CD4-positive, alpha-beta T cell treated with Interleukin-1 beta for 1 hour (primary cell): ENCODE data around the gene CCDC14.
"Not testable (repeated sequence)": the region's sequence is repeated elsewhere in the genome, so short reads cannot be mapped to it uniquely, and the experiment has no call there.

Source experiments
- DNase-seq, 2 donors: peaks; one replicate each; pipeline ENCODE4 v3.0.0-alpha.2; 2020 to 2022

Gene CCDC14

DNA sequence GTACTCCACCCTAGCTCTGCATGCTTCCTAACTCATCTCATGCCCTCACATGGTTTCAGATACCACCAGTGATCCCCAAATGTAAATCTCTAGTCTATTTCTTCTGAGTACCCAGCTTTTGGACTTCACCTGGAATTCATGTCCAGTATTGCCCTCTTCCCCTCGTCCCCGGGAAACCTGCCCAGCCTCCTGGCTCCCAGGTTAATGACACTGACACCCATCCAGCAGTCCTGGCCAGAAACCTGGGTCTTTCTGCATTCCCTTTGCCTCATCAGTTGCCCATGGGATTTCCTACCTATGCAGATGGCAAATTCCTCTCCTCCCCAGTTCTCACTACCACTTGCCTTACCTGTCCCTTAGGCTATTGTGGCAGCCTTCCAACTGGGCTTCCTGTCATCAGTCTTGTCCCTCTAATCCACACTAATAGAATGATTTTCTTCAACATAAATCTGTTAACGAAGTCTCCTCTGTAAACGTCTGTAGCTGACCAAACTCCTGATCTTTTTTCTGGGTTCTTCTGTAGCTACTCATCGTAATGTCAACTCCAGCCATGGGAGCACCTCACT lies 61.6 kb downstream of the CCDC14 start:
- no peak for DNase-seq

DNA sequence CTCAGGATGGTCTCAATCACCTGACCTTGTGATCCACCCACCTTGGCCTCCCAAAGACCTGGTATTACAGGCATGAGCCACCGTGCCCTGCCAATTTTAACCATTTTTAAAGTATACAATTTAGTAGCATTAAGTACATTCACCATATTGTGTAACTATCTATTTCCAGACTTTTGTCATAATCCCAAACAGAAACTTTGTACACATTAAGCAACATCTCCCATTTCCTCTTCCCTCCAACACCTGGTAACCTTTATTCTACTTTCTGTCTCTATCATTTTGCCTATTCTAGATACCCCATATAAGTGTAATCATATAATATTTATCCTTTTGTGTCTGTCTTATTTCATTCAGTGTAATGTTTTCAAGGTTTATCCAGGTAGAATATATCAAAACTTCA lies 68.0 kb downstream of the CCDC14 start:
- no peak for DNase-seq

DNA sequence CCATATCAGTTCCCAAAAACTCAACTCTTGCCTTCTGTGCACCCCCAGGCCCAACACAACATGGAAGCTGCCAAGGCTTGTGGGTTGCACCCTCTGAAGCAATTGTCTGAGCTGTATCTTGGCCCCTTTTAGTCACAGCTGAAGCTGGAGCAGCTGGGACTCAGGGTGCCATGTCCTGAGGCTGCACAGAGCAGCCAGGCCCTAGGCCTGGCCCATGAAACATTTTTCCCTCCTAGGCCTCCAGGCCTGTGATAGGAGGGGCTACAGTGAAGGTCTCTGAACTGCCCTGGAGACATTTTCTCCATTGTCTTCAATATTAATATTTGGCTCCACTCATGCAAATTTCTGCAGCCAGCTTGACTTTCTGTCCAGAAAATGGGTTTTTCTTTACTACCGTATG lies 68.8 kb downstream of the CCDC14 start:
- DNase-seq = no peak

DNA sequence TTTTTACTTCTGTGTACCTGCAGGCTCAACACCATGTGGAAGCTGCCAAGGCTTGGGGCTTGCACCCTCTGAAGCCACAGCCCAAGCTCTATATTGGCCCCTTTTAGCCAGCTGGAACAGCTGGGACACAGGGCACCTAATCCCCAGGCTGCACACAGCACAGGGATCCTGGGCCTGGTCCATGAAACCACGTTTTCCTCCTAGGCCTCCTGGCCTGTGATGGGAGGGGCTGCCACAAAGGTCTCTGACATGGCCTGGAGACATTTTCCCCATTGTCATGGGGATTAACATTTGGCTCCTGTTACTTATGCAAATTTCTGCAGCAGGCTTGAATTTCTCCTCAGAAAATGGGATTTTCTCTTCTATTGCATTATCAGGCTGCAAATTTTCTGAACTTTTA lies 70.0 kb downstream of the CCDC14 start:
- not testable (repeated sequence) for DNase-seq

DNA sequence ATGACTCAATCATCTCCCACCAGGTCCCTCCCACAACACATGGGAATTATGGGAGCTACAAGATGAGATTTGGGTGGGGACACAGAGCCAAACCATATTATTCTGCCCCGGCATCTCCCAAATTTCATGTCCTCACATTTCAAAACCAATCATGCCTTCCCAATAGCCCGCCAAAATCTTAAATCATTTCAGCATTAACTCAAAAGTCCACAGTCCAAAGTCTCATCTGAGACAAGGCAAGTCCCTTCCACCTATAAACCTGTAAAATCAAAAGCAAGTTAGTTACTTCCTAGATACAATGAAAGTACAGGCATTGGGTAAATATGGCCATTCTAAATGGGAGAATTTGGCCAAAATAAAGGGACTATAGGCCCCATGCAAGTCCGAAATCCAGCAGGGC lies 70.9 kb downstream of the CCDC14 start:
- not testable (repeated sequence) for DNase-seq

DNA sequence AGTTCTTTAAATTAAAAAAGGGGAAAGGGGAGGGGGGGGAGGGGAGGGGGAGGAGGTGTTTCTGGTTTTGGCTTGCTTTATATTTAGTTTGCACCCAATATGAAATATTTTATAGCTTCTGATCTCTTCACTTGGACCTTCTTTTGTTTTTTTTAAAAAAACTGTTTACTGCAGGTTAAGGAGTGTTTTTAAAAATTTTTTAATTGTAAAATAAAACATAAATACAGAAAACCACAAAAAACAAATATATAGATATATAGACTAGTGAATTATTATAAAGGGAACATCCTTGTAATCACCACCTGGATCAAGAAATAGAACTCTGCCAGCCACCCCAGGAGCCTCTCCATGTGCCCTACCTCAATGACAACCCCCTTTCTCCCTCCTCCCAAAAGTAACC lies 76.0 kb downstream of the CCDC14 start:
- DNase-seq = no peak

DNA sequence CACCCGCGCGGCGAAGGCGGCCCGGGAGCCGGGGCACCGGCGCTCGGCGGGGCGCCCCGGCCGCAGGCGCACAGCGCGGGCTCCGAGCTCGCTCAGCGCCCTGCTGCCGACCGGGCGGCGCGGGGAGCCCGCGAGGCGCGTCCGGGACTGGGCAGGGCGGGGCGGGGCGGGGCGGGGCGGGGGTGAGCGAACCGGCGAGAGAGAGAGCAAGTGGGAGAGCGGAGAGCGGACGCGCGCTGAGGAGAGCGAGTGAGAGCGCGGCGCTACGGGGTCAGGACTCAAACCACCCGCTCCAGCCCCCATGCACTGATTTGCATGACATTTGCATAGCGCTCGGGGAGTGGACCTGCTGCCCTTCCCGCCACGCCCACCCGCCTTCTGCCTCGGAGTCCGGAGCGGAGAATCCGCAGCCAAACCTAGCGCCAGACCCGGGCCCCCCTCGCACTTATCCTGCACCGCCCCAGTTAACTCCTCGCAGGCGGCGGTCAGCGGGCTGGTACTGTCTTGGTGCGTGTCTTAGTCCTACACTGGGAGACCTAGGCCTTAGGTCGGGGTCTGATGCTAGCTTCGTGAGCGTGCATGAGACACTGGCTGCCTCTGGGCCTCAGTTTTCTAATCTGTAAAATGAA lies 76.7 kb downstream of the CCDC14 start, which contains the start of gene MYLK:
TSS of gene MYLK (minus strand) at position 130 of the 629 bp plus-strand sequence. CDS start 90,491 bp downstream, outside the sequence.
- DNase-seq = peak; percentile 10 to 45

DNA sequence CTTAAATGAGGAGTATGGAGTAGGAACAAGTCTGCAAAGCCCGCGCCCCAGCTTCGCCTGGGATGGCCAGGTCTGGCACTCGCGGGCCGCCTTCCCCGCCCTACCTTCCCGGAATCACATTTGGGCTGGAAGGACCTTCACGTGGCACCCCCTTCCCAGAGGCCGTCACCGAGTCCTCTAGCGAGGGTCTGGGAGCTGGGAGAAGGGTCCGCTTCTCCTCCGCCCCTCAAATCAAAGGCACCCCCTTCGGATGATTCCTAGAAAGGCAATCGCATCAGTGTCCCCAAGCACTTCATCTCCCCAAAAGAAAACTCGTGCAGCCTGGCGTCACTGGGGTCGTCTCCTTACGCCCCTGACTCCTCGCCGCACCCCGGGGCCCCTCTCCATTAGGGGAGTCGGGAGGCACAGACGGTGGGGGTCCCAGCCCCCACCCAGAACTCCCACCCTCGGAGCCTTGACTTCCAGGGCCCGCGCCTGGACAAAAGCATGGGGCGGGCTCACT lies 77.3 kb downstream of the CCDC14 start:
- no peak for DNase-seq

DNA sequence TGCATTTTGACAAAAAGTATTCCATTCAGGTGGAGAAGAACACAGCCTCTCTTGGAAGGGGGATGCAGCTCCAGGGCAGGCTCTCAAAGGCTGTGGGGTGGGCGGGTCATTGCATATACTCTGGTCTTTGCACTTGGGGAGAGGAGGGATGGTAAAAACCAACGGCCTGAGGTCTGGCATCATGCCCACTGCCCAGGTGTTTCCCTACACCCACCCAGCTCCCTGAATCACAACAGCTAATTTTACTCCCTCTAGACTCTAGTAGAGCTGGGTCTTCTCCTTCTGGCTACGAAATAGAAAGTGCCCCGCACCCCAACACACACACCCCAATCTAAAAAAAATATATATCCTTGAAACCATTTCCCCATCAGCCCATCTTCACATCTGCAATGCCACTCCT lies 77.9 kb downstream of the CCDC14 start:
- DNase-seq = no peak

DNA sequence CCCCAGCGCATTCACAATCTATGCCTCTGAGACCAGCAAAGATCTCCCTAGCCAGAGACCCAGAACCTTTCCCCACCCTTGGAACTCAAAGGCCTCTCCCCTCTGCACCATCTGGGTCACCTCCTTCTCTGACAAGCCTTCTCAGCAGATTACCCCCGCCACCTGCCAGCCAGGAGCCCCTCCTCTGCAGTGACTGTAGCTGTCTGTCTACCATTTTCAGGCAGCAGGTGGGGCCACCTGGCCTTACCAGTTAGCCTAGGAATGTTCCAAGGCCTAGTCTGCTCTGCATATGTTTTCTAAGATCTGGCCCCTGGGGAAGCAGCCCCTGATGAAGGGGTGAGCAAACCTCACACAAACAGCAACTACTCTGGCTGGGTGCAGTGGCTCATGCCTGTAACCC lies 79.3 kb downstream of the CCDC14 start:
- DNase-seq = no peak

DNA sequence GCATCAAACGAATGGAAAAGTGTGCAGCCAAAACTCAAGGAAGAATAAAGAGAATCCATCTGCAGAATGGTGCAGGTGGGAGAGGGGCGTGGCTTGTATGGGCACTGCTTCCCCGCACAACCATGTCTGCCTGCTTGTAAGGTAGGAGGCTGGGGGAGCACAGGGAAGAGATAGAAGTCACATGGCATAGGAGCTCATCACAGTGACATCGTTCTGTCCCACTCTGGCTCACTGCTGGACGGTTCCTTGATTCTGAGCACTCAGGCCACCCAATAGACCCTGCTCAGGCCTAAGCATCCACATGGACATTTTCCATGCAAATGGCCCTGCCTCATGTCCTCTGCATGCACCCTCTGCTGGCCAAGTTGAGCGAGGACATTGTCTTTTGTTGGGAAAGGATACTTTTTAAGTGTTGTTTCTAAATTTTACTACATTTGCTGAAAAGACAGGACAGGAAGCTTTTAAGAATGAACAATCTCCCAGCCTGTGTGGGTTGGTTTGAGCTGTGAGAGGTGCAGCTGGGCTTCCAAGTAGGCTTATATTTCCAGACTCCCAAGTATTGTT lies 79.9 kb downstream of the CCDC14 start:
- DNase-seq = no peak

DNA sequence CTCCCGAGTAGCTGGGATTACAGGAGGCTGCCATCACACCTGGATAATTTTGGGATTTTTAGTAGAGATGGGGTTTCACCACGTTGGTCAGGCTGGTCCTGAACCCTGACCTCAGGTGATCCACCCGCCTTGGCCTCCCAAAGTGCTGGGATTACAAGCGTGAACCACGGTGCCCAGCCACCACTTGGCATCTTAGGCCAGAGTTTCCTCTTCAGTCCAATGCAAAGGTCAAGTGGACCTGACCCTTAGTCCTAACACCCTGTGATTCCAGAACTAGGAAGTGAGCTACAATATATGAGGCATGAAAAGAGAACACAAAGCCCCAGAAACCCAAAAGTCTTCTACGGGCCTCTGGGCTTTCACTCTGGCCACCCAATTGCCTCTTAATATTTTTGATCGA lies 82.2 kb downstream of the CCDC14 start:
- no peak for DNase-seq

DNA sequence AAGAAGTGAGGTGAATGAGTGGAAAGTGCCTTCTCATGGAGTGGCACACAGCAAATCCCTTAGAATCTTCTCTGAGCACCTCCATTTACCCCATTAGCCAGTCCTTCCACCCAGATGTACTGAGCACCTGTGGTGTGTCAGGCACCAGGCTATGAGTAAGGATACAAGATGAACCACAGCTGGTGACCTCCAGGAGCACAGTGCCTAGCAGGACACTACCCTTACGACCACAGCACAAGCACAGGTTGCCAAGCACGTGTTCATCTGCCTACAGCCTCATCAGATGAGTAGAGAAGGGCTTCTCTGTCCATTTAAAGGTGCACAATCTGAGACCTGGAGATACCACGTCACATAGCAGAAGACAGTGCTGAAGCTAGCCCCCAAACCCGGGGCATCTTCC lies 83.1 kb downstream of the CCDC14 start:
- no peak for DNase-seq

DNA sequence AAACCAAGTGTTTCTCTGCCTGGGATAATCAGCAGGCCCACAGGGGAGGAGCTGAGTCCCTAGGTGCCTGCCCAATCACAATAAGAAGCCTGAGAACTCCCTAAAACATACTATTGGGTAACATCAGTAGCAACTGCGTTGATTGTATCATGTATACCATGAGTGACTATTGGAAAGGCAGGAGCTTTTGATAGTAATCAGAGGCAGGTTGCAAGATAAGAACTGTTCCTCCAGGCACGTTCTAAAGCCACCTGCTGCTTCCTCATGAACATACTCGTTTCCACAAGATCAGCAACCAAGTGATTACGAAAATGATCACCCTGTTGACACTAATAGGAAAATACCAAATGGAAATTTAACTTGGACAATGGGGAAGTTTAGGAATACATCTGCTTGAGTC lies 83.6 kb downstream of the CCDC14 start:
- DNase-seq = no peak

DNA sequence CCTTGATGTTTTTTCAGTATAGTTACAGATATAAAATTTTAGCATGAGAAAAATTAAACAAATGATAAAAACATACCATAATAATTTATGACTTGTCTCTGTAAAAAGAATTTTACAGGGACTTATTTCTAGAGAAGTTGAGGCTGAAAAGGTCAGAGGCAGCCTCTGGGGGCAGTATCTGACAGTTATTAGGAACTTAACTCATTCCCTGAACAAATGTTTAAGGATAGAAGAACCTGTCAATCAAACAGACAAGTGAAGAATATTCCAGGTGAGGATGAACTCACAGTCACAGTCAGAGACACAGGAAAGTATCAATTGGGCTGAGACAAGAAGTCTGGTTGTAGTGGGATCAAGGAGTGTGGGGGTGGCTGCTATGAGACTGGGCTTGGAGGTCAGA lies 84.2 kb downstream of the CCDC14 start:
- DNase-seq = no peak

DNA sequence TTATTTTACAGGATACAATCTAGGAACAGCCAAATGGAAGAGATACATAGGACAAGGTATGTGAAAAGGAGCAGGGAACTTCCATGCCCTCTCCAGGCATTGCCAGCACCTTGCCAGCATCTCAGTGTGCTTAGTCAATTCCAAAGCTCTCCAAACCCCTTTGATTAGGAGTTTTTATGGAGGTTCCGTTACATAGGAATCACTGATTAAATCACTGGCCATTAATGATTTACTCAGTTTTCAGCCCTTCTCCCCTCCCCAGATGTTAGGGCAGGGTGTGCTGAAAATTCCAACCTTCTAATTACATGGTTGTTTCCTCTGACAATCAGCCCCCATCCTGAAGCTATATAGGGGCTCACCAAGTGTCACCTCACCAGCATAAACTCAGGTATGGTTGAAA lies 88.4 kb downstream of the CCDC14 start:
- no peak for DNase-seq

DNA sequence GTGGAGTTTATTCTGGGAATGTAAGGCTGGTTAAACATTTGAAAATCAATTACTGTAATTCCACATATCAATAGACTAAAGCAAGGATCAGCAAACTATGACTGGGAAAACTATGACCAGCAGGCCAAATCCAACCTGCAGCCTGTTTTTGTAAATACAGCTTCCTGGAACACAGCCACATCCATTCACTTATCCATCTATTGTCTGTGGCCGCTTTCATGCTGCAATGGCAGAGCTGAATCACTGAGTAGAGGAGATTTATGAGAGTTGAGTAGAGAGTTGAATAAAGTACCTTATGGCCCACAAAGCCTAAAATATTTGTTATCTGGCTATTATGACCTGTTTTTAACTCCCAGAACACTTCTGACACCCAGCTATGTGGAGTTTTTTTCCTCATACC lies 89.1 kb downstream of the CCDC14 start:
- DNase-seq = no peak

DNA sequence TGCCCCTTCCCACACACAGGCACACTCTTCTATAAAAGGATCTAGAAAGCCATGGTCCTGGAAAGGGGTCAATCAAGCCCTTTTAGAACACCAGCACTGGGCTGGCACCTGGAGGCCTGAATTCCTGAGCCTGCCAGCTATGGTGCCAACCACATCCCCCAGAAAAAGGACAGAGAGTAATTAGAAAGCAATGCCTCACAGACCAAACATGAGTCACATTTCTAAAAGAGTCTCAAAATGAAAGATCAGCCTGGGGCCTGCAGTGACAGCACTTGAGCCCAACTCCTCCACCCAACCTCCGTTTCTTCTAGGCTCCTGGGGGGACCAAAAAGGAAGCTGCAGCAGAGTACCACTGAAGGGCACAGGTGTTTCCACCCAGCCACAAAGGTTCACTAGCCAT lies 91.0 kb downstream of the CCDC14 start:
- no peak for DNase-seq

DNA sequence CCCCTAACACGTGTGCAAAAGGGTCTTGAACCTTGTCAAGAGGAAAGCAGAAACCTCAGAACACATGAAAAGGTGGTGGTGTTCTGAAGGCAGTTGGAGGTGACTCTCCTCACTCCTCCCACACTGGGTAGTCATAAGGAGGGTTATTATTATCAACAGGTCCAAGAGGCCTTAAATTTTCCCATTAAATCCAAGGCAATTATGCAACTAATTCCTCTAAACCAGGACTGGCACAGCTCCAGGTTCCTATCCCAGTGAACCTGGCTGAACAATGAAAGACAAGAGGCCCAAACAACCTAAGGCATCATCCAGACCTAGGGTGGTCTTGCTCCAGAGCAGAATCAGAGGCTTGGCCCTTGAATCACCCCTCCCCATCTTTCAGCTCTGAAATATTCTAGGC lies 91.9 kb downstream of the CCDC14 start:
- DNase-seq = no peak

DNA sequence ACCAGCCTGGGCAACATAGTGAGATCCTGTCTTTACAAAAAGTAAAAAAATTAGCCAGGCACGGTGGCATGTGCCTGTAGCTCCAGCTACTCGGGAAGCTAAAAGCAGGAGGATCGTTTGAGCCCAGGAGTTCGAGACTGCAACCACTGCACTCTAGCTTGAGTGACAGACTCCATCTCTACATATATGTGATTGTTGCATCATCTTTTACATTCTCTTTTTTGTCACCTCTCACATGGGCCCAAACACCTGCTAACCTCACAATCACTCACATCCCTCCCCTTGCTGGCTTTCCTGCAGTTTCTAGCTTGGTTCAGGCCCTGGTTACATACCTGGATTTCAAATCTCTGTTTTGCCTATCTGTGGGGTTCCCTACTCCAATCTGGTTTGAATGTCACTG lies 96.3 kb downstream of the CCDC14 start:
- no peak for DNase-seq
